MCF 10A (cell line): Measurements from ENCODE around the gene EHD2. TPM values are rescaled to one million over a fixed set of nuclear protein-coding genes. Genes with fewer than 3 reads are reported as not detected.
A peak's percentile ranks its signal among the peaks of the same experiment; 100 is the strongest.

Experiments used
- BruUV-seq: library from RNA; stranded (reverse); fragments of 400-500 nt; replicated peaks from 2 replicates; lab custom pipeline; 2021; lab: Mats Ljungman, UMichigan
- CTCF ChIA-PET: fragments of 300-600 bp; sonication (Branson Sonifier 250); formaldehyde crosslinking; extraction: SDS; loops from one replicate; lab custom pipeline; 2021; ENCODE audit warnings: antibody characterized with exemption, inconsistent platforms; lab: Yijun Ruan, JAX
- POLR2A ChIA-PET: fragments of 300-600, 350-650 bp; sonication (Branson Sonifier 250); formaldehyde crosslinking; extraction: SDS; loops from one replicate; lab custom pipeline; 2020; ENCODE audit warnings: antibody characterized with exemption, inconsistent platforms; lab: Yijun Ruan, JAX
- DNase-seq: peaks from one replicate; pipeline ENCODE4 v3.0.0-alpha.2; 2018; ENCODE audit not compliant: unreplicated experiment
- H3K27ac Mint-ChIP-seq: one replicate; pipeline ENCODE4 v1.8.0; 2022; ENCODE audit warnings: mild to moderate bottlenecking, low read depth, mixed read lengths; ENCODE audit not compliant: unreplicated experiment
- H3K27me3 Mint-ChIP-seq: one replicate; pipeline ENCODE4 v1.8.0; 2022; ENCODE audit warnings: mixed read lengths; ENCODE audit not compliant: insufficient read depth, unreplicated experiment
- H3K36me3 Mint-ChIP-seq: one replicate; pipeline ENCODE4 v1.8.0; 2022; ENCODE audit warnings: mild to moderate bottlenecking, moderate library complexity, mixed read lengths; ENCODE audit not compliant: insufficient read depth, unreplicated experiment
- H3K4me1 Mint-ChIP-seq: one replicate; pipeline ENCODE4 v1.8.0; 2022; ENCODE audit warnings: mixed read lengths; ENCODE audit not compliant: insufficient read depth, unreplicated experiment
- H3K4me3 Mint-ChIP-seq: one replicate; pipeline ENCODE4 v1.8.0; 2022; ENCODE audit warnings: mild to moderate bottlenecking, moderate library complexity, mixed read lengths; ENCODE audit not compliant: unreplicated experiment
- H3K9me3 Mint-ChIP-seq: one replicate; pipeline ENCODE4 v1.8.0; 2022; ENCODE audit warnings: mixed read lengths; ENCODE audit not compliant: unreplicated experiment
- CTCF ChIP-seq: fragments of 200-600 bp; IDR thresholded peaks from one replicate; pipeline ENCODE4 v1.8.0; 2022; ENCODE audit warnings: antibody characterized with exemption, mild to moderate bottlenecking; ENCODE audit not compliant: unreplicated experiment
- intact Hi-C: fragments of 100-400 bp; cut with micrococcal nuclease; formaldehyde crosslinking; loops from 2 replicates; pipeline ENCODE4 v1.14.1; 2022
- total RNA-seq: library from RNA; stranded (reverse); gene quantifications from 2 replicates; pipeline ENCODE4 v1.2.3, GENCODE V29; 2022

EHD2 gene
- total RNA-seq, 1 experiment from 2014 or later = 88.8 TPM

- no peak for DNase-seq
- Mint-ChIP-seq H3K4me1 (no peaks in the 10 kb centered on the region), H3K27ac (peak overlapping the region; percentile 46), H3K4me3 (no peak overlapping the region), H3K27me3 (no peaks in the 10 kb centered on the region), H3K9me3 (no peaks in the 10 kb centered on the region), H3K36me3 (peaks cover 38% of the 10 kb centered on the region)
- ChIA-PET POLR2A (no interaction called here), CTCF (no interaction called here)
- no TSS peak for BruUV-seq
- no peak for TF ChIP-seq CTCF
- intact Hi-C loops = no loop called here
Measured at GRCh38 chr19:47691782-47692181, 21.4 kb upstream of the EHD2 start.

GRCh38 chr19:47693489-47693888 is 19.7 kb upstream of the EHD2 start:
- no peak for TF ChIP-seq CTCF
- Mint-ChIP-seq H3K4me1 (no peaks in the 10 kb centered on the region), H3K9me3 (no peaks in the 10 kb centered on the region), H3K4me3 (no peak overlapping the region), H3K27ac (no peak overlapping the region), H3K36me3 (peaks cover 29% of the 10 kb centered on the region), H3K27me3 (no peaks in the 10 kb centered on the region)
- ChIA-PET POLR2A (interaction anchor here (0.6 kb wide), 1 partner anchor 1381 kb away, joined by 3 read pairs; no protein-coding TSS in a partner anchor), CTCF (interaction anchor here (0.5 kb wide), 1 partner anchor 210 kb away, joined by 5 read pairs; the partner anchor contains the start of gene KPTN)
- no TSS peak for BruUV-seq
- DNase-seq = no peak
- intact Hi-C loops = no loop called here

- CTCF ChIA-PET = no interaction called here
- POLR2A ChIA-PET = interaction anchor here (0.6 kb wide), 1 partner anchor 1381 kb away, joined by 3 read pairs; no protein-coding TSS in a partner anchor
- no TSS peak for BruUV-seq
- Mint-ChIP-seq H3K27ac (no peak overlapping the region), H3K4me3 (no peak overlapping the region), H3K27me3 (no peaks in the 10 kb centered on the region), H3K4me1 (no peaks in the 10 kb centered on the region), H3K9me3 (no peaks in the 10 kb centered on the region), H3K36me3 (peaks cover 33% of the 10 kb centered on the region)
- intact Hi-C loops = no loop called here
- DNase-seq = no peak
- no peak for TF ChIP-seq CTCF
Measured at GRCh38 chr19:47693903-47694302, 19.3 kb upstream of the EHD2 start.

- no peak for TF ChIP-seq CTCF
- no TSS peak for BruUV-seq
- H3K36me3 Mint-ChIP-seq = peaks cover 37% of the 10 kb centered on the region
- no peaks in the 10 kb centered on the region for H3K9me3 Mint-ChIP-seq
- ChIA-PET POLR2A (no interaction called here), CTCF (interaction anchor here (0.6 to 1.5 kb wide), 2 partner anchors 12 to 888 kb away, joined by 3 to 5 read pairs; no protein-coding TSS in a partner anchor)
- H3K4me1 Mint-ChIP-seq = no peaks in the 10 kb centered on the region
- DNase-seq = no peak
- no peak overlapping the region for H3K27ac Mint-ChIP-seq
- H3K4me3 Mint-ChIP-seq = no peak overlapping the region
- intact Hi-C loops = no loop called here
- no peaks in the 10 kb centered on the region for H3K27me3 Mint-ChIP-seq
Measured at GRCh38 chr19:47694466-47695273, 18.6 kb upstream of the EHD2 start.
